Suprapubic skin (tissue), 4 donors: ENCODE data around the gene PMFBP1. TPM values are rescaled to one million over a fixed set of nuclear protein-coding genes. Genes with fewer than 3 reads are reported as not detected.

Experiments
- DNase-seq, 2 donors: peaks; one replicate each; pipeline ENCODE4 v3.0.0-alpha.2; 2019; ENCODE audit warnings: low spot score in 2 of 2
- H3K27ac ChIP-seq: fragments of 200-600 bp; sonication (generic); one replicate; pipeline ENCODE4 v1.5.1; 2019
- H3K27me3 ChIP-seq: fragments of 200-600 bp; sonication (generic); one replicate; pipeline ENCODE4 v1.5.1; 2019
- H3K36me3 ChIP-seq: fragments of 200-600 bp; sonication (generic); one replicate; pipeline ENCODE4 v1.5.1; 2019
- H3K4me1 ChIP-seq: fragments of 200-600 bp; sonication (generic); one replicate; pipeline ENCODE4 v1.5.1; 2019
- H3K4me3 ChIP-seq: fragments of 200-600 bp; sonication (generic); one replicate; pipeline ENCODE4 v1.5.1; 2019; ENCODE audit warnings: mild to moderate bottlenecking
- H3K9me3 ChIP-seq: fragments of 200-600 bp; sonication (generic); one replicate; pipeline ENCODE4 v1.5.1; 2019
- EP300 ChIP-seq: sonication (generic); formaldehyde crosslinking; IDR thresholded peaks from one replicate; pipeline ENCODE4 v1.6.1; 2017; ENCODE audit warnings: antibody characterized with exemption
- POLR2A ChIP-seq, 2 donors: fragments of 450-650 bp; IDR thresholded peaks; one replicate each; pipeline ENCODE4 v1.6.1; 2017; ENCODE audit warnings: antibody characterized with exemption in 2 of 2, mild to moderate bottlenecking in 2 of 2, moderate library complexity in 2 of 2
- POLR2AphosphoS5 ChIP-seq, 3 donors: sonication (generic); formaldehyde crosslinking; IDR thresholded peaks; one replicate each; pipeline ENCODE4 v1.6.1; 2017; ENCODE audit warnings: antibody characterized with exemption in 3 of 3
- WGBS: methylation state at CpG from one replicate; pipeline ENCODE4 v1.1.5; 2018; 5-methylcytosine and 5-hydroxymethylcytosine counted together
- total RNA-seq, 4 donors: library from RNA; depleted of rRNA; stranded (reverse); fragments of >200 nt; gene quantifications; one replicate each; pipeline ENCODE4 v1.1.0, GENCODE V29; 2016
- TF ChIP-seq, protein P1 (sequence below), 2 donors: fragments of 200-600 bp in 1 of 2; fragments of 450-650 bp in 1 of 2; sonication (generic) in 1 of 2; IDR thresholded peaks; one replicate each; pipeline ENCODE4 v1.5.1; 2016 to 2019; ENCODE audit warnings: antibody characterized with exemption in 2 of 2, mild to moderate bottlenecking in 1 of 2, moderate library complexity in 1 of 2

PMFBP1 gene
- total RNA-seq, 4 donors from 2014 or later = 0.76 to 9.3 (median 2.0) TPM

DNA sequence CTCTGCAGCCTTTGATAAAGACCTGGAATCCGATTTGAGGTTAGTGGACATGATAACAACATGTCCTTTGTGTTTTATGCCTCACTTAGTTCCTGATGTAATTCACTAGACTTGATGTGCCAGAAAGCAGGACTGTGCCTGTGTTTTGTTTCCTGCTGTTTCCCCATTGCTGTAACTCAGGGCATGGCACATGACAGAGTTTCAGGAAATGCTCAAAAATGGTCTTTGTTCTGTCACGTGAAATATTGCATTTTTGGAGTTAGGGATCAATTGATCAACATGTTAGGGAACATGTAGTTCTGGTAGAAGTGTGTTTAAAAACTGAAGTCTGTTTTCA is 45.6 kb downstream of the PMFBP1 start:
- H3K36me3 ChIP-seq = no peaks in the 10 kb centered on the region
- TF ChIP-seq POLR2AphosphoS5 (IDR thresholded peaks at IDR 0.05) = no peak
- TF ChIP-seq, protein P1, sequence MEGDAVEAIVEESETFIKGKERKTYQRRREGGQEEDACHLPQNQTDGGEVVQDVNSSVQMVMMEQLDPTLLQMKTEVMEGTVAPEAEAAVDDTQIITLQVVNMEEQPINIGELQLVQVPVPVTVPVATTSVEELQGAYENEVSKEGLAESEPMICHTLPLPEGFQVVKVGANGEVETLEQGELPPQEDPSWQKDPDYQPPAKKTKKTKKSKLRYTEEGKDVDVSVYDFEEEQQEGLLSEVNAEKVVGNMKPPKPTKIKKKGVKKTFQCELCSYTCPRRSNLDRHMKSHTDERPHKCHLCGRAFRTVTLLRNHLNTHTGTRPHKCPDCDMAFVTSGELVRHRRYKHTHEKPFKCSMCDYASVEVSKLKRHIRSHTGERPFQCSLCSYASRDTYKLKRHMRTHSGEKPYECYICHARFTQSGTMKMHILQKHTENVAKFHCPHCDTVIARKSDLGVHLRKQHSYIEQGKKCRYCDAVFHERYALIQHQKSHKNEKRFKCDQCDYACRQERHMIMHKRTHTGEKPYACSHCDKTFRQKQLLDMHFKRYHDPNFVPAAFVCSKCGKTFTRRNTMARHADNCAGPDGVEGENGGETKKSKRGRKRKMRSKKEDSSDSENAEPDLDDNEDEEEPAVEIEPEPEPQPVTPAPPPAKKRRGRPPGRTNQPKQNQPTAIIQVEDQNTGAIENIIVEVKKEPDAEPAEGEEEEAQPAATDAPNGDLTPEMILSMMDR (IDR thresholded peaks at IDR 0.05) = no peak
- TF ChIP-seq EP300 = no peak
- no peak for TF ChIP-seq POLR2A (IDR thresholded peaks at IDR 0.05)
- no peak overlapping the region for H3K27ac ChIP-seq
- H3K9me3 ChIP-seq = no peaks in the 10 kb centered on the region
- WGBS = 46% methylated on average over 2 of the region's 2 CpGs
- H3K4me3 ChIP-seq = no peak overlapping the region
- peaks cover 12% of the 10 kb centered on the region for H3K4me1 ChIP-seq
- no peaks in the 10 kb centered on the region for H3K27me3 ChIP-seq
- no peak for DNase-seq

DNA sequence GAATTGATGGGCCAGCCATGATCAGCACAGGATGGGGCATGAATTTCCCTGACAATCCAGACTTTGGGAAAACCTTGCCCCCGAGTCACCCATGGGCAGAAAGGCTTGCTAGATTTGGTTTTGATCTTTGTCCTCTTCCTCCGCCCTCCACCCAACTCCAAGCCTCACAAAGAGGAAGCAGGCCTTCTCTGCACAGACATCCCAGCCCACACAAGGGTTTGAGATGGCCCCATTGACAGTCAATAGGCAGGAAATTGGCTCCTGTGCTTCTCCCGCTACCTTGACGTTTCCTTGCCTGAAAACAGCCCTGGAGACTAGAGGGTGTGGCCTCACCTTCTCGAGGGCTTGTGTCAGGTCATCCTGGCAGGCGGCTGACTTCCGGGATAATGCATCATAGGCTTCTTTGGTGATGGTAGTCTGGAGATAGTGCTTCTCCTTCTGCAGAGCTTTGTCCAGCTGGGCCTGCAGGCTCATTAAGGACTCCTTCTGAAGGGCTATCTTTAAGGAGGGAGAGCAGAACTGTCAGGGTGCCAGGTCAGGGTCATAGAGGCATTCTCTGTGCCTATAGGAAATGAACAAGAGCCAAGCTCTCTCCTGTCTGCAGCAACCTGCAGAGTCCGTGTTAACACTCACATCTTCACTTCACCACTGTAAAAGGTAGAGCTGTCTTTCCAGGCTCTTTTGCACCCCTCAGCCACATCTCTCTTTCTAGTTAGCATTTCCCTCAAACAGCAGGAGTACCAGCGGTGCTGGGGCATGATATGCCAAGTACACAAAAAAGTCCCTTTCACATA is 46.1 kb downstream of the PMFBP1 start:
- WGBS = 70% methylated on average over 7 of the region's 9 CpGs
- DNase-seq = no peak
- no peaks in the 10 kb centered on the region for H3K27me3 ChIP-seq
- peak overlapping the region; percentile 41 for H3K27ac ChIP-seq
- TF ChIP-seq, protein P1 (IDR thresholded peaks at IDR 0.05) = no peak
- TF ChIP-seq EP300 (no peak), POLR2AphosphoS5 (IDR thresholded peaks at IDR 0.05) (no peak)
- no peak overlapping the region for H3K4me3 ChIP-seq
- H3K36me3 ChIP-seq = no peaks in the 10 kb centered on the region
- no peaks in the 10 kb centered on the region for H3K9me3 ChIP-seq
- H3K4me1 ChIP-seq = peaks cover 12% of the 10 kb centered on the region

DNA sequence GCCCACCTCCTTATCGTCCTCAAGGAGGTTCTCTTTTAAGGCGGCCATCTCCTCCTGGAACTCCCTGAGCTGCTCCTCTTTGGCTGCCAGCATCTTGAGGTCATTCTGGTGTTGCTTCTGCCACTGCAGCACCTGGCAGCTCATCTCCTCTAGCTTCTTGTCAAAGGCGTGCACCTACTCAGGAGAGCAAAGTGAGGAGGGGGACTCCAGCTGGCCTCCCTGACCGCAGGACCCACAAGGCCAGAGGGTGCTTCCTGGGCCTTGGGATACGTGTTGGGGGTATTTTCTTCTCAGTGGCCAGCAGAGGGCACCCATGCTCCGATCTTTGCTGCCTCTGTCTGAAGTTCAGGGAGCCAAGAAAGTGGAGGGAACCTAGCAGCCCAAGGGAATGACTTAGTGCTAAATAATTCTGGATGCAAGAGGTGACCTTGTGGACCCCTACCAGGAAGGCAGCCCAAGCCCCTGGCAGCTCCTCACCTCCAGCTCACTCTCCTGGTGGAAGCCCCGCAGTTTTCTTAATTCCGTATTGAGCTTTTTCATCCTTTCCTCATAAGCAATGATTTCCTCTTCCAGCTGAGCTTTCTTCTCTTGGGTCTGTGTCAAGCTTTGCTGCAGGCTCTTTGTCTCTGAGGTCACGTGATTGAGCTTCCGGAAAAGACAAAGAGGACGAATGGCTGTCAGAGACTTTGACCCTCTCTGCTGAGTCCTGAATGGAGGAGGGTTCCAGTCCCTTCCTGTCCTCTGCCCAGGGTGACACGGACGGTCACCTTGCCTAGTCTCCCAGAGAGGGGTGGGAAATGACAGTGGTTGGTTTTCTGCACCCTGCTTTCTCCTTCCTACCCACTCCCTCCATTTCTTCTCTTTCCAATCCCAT is 47.0 kb downstream of the PMFBP1 start:
- no peaks in the 10 kb centered on the region for H3K27me3 ChIP-seq
- H3K4me3 ChIP-seq = no peak overlapping the region
- TF ChIP-seq, protein P1 (IDR thresholded peaks at IDR 0.05) = peak; percentile 46 to 67
- TF ChIP-seq POLR2A (IDR thresholded peaks at IDR 0.05) = no peak
- peaks cover 12% of the 10 kb centered on the region for H3K4me1 ChIP-seq
- 42% methylated on average over 10 of the region's 13 CpGs for WGBS
- peak overlapping the region; percentile 41 for H3K27ac ChIP-seq
- no peaks in the 10 kb centered on the region for H3K9me3 ChIP-seq
- DNase-seq = peak in 1 of 2 donors; percentile 78
- no peaks in the 10 kb centered on the region for H3K36me3 ChIP-seq

DNA sequence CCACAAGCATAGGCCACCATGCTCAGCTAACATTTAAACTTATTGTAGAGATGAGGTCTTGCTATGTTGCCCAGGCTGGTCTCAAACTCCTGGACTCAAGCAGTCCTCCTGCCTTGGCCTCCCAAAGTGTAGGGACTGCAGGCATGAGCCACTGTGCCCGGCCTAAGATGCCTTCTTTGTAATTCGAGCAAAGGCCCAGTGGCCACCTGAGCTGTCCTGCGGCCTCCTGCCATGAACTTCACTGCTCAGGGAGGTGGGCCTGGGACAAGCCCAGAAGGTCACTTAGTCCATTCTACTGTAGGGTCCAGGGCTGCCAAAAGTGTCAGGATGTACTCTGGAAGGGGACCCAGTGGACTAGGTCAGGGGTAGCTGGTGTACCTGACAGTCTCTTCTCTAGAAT is 47.8 kb downstream of the PMFBP1 start:
- TF ChIP-seq POLR2AphosphoS5 (IDR thresholded peaks at IDR 0.05) = no peak
- TF ChIP-seq, protein P1 (IDR thresholded peaks at IDR 0.05) = no peak
- no peak for TF ChIP-seq POLR2A (IDR thresholded peaks at IDR 0.05)
- no peak for TF ChIP-seq EP300
- 84% methylated on average over 3 of the region's 3 CpGs for whole genome bisulfite sequencing
- Histone ChIP-seq H3K36me3 (no peaks in the 10 kb centered on the region), H3K4me3 (no peak overlapping the region), H3K9me3 (no peaks in the 10 kb centered on the region), H3K4me1 (peaks cover 12% of the 10 kb centered on the region), H3K27ac (no peak overlapping the region), H3K27me3 (no peaks in the 10 kb centered on the region)
- DNase-seq = no peak

DNA sequence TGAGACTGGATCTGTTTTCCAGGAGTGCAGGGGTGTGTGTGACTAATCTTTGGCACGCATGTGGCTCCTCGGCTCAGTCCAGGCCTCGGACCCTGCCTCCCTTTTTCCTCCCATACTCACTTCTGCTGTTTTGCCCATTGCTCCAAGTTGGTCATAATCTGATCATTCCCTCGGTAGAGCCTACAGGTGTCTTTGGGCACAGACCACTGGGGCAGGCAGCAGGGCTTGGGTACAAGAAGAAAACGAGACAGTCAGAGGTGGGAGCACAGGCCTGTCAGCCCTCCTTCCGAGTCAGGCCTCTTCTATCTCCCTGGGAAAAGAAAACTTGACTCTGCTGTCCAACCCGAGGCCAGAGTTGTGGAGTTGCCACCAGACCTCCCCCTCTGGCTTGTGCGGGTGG is 48.5 kb downstream of the PMFBP1 start:
- no peaks in the 10 kb centered on the region for H3K36me3 ChIP-seq
- DNase-seq = no peak
- TF ChIP-seq POLR2AphosphoS5 (IDR thresholded peaks at IDR 0.05) (no peak), EP300 (no peak), POLR2A (IDR thresholded peaks at IDR 0.05) (no peak)
- TF ChIP-seq, protein P1 (IDR thresholded peaks at IDR 0.05) = no peak
- H3K4me1 ChIP-seq = peaks cover 12% of the 10 kb centered on the region
- H3K27ac ChIP-seq = no peak overlapping the region
- no peaks in the 10 kb centered on the region for H3K9me3 ChIP-seq
- H3K27me3 ChIP-seq = no peaks in the 10 kb centered on the region
- WGBS = 81% methylated on average over 8 of the region's 8 CpGs
- no peak overlapping the region for H3K4me3 ChIP-seq
